Middle frontal gyrus (tissue), 1 donor: ENCODE data around the gene AHSA1.
"Not testable (repeated sequence)": the region's sequence is repeated elsewhere in the genome, so short reads cannot be mapped to it uniquely, and the experiment has no call there.

Source experiments
- DNase-seq: peaks from one replicate; pipeline ENCODE4 v3.0.0-alpha.2; 2015; ENCODE audit warnings: low spot score; ENCODE audit errors: extremely low spot score

AHSA1 gene

GRCh38 chr14:77457522-77458248, at the start of gene AHSA1, which contains the start of gene VIPAS39:
Gene AHSA1, plus strand, starts transcription at chr14:77458093. Its CDS starts 97 bp downstream, at chr14:77458190.
Gene VIPAS39, minus strand, starts transcription at chr14:77457601. Its CDS starts 3,499 bp downstream, at chr14:77454102.
- peak; percentile 94 for DNase-seq

DNA sequence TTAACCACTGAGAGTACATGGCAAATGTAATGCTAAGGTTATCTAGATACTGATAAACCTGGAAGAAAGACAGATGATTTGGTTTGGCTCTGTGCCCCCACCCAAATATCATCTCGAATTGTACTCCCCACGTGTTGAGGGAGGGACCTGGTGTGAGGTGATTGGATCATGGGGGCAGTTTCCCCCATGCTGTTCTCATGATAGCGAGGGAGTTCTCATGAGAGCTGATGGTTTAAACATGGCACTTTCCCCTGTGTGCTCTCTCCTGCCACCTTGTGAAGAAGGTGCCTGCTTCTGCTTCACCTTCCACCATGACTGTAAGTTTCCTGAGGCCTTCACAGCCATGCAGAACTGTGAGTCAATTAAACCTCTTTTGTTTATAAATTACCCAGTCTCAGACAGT, 48.8 kb upstream of the AHSA1 start:
- no peak for DNase-seq

DNA sequence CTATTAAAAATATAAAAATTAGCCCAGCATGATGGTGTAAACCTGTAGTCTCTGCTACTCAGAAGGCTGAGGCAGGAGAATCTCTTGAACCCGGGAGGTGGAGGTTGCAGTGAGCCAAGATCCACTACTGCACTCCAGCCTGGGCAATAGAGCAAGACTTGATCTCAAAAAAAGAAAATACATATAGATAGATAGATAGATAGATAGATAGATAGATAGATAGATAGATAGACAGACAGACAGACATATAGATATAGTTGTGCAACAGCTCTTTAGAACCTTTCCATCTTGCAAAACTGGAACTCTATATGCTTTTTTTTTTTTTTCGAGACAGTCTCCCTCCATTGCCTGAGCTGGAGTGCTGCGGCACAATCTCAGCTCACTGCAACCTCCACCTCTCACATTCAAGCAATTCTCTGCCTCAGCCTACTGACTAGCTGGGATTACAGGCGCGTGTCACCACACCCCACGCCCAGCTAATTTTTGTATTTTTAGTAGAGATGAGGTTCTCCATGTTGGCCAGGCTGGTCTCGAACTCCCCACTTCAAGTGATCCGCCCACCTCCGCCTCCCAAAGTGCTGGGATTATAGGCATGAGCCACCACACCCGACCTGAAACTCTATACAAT, 42.4 kb upstream of the AHSA1 start:
- DNase-seq, result not testable (repeated sequence)

DNA sequence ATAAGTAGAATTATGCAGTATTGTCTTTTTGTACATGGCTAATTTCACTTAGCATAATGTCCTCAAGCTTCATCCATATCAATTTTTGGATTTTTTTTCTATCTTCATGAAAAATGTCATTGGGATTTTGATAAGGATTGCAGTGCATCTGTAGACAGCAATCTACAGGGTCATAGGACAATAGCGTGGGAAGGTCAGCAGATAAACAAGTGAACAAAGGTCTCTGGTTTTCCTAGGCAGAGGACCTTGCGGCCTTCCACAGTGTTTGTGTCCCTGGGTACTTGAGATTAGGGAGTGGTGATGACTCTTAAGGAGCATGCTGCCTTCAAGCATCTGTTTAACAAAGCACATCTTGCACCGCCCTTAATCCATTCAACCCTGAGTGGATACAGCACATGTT, 41.8 kb upstream of the AHSA1 start:
- not testable (repeated sequence) for DNase-seq

DNA sequence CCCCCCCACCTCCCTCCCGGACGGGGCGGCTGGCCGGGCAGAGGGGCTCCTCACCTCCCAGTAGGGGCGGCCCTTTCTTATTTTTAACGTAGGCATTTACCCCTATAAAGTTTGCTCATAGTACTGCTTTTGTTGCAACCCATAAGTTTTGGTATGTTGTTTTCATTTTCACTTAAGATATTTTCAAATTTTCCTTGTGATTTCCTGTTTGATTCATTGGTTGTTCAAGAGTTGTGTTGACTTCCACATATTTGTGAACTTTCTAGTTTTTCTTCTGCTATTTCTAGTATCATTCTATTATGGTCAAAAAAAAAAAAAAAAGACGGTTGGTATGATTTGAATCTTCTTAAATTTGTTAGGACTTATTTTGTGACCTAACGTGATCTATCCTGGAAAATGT, 41.1 kb upstream of the AHSA1 start:
- no peak for DNase-seq

- no peak for DNase-seq
These were observed 36.7 kb upstream of the AHSA1 start for GRCh38 chr14:77421201-77421600.

DNA sequence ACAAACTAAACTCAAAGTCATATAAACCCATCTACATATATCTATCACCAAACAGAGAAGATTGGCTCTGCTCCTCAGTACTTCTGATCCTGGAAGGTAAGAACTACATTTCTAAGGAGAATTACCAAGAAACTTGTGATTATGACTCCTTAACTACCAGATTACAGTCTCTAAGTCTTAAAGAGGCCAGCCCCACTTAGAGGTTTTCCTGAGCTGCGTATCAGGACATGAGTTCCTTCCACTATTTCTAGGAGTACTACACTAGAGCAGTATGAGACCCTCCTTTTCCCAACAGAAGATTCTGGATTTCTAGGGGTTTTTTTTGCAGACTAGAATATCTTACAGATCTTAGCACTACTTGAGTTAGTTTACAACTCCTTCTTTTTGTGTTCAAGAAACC, 34.5 kb upstream of the AHSA1 start, which contains the start of gene NOXRED1:
TSS of gene NOXRED1 (minus strand) at position 101 of the 400 bp plus-strand sequence. CDS start 634 bp downstream, outside the sequence.
- no peak for DNase-seq

- DNase-seq, result no peak
These were observed 33.0 kb upstream of the AHSA1 start for GRCh38 chr14:77424862-77425261.

DNA sequence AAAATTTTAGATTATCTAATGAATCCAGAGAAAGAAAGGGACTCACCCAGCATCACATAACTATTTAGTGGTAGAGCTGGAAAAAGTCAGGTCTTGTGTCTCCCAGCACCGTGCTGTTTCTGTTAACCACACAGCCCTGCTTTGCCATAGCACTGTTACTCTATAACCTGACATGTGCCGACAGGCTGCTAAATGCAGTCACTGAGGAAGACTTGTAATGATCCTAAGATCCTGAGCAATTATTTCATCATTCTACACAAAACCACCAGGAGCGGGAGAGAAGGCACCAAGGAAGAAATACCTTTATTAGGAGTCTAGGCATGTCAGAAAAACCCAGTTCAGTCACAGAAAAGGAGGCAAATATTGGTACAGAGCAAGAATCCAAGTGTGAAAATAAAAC, 31.5 kb upstream of the AHSA1 start:
- DNase-seq, result no peak

DNA sequence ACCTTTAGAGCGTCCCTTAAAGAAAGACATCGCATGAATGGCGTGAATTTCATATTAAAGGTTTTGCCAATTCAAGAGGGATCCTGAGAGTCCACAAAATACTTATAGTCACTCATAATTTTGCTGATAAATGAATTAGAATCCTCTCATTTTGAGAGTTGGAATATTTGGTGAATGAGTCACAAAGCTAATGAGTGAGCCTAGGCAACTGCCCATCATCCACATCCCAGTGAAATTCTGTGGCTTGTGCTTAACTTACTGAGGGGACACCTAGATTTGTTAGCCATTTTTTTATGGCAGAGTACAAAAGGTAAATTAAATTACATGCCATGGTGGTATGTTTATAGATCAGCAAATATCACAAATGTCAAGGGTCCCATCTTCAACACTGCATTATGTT, 21.9 kb upstream of the AHSA1 start:
- no peak for DNase-seq

GRCh38 chr14:77438596-77438995, 19.3 kb upstream of the AHSA1 start:
- DNase-seq, result no peak

- no peak for DNase-seq
These were observed 18.0 kb upstream of the AHSA1 start for GRCh38 chr14:77439861-77440260.

GRCh38 chr14:77442196-77442595, 15.7 kb upstream of the AHSA1 start:
- DNase-seq, result no peak

GRCh38 chr14:77455966-77456640, 1.8 kb upstream of the AHSA1 start:
- DNase-seq, result no peak

DNA sequence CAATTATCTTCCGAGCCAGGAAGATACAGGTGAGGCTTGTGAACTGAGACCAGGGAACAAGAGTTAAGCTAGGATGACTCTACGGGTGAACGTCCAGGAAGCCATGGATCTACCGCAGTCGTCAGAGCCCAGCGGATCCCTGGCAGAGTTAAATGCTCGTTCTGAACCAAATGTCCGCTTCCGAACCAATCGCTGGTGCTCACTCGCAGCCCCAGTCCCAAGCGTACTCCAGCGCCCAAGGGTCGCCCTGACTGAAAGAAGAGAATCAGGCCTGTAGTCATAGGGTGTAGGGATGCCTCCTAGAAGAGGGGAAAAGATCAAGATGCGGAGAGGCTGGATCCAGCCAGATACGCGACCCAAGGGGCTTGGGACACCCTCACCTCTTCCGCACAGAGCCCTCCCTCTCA, 775 bp upstream of the AHSA1 start:
- no peak for DNase-seq

DNA sequence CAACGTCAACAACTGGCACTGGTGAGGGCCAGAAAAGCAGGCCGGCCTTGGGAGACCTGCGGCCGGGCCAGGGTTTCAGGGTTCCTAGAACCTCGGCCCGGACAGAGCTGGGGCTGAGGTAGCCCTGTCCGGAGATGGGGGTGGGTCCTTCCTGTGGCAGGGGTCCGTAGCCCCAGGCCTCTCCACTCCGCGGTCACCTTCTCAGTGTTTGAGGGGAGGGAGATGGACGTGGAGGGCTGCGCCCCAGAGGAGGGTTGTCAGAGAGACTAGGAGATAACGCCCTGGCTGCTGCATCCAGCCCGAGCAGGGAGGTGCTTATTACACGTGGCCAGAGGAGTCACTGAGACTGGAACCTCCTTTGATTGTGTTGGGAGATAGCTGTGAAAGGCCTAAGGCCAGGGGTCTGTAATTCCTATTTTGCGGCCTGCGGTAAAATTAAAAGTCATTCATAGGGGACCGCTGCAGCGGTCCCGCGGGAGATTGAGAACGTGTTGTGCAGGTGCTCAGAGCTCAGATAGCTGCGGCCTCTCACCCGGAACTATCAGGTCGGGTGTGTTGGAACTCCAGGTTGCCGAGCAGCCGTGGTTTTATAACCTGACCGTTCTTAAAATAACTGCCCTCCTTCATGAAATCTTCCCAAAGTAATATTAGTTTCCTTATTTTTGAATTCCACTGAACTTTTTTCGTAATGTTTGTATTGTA, 507 bp downstream of the AHSA1 start:
- peak; percentile 3 for DNase-seq

GRCh38 chr14:77459072-77459723, 1.3 kb downstream of the AHSA1 start:
- peak; percentile 23 for DNase-seq

- DNase-seq, result no peak
These were observed 9.9 kb downstream of the AHSA1 start for GRCh38 chr14:77467801-77468200.

- no peak for DNase-seq
These were observed 11.2 kb downstream of the AHSA1 start for GRCh38 chr14:77469067-77469505.

DNA sequence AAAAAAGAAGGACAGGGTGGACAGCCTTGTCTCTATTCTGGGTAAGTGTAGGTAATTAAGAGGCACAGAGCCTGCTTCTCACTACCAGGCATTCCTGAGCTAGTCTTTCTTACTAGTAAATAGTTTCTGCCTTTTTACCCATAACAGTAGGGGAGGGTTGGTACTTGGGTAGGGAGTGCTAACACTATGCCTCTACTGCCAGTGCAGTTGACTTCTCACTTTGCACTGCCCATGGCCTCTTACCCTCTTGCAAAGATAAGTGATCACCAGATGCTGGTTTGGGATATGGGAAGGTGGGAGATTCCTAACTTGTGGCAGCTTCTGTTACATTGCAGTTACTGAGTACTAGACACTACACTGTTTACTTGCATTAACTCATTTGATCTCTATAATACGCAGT, 11.6 kb downstream of the AHSA1 start:
- no peak for DNase-seq
